ENCODE results near the gene UBE2N. TPM values are rescaled to one million over a fixed set of nuclear protein-coding genes. Genes with fewer than 3 reads are reported as not detected.
A peak's percentile ranks its signal among the peaks of the same experiment; 100 is the strongest.

The UBE2N gene
- total and polyA plus RNA-seq, 12 donors = 35.5 to 109 (median 95.5) TPM

GRCh38 chr12:93375906-93376305, 65.8 kb downstream of the UBE2N start:
- no peaks in the 10 kb centered on the region for H3K36me3 ChIP-seq
- H3K4me1 ChIP-seq = peaks cover 0 to 52% (median 22%) of the 10 kb centered on the region in 9 donors
- ATAC-seq (no peak), DNase-seq (no peak)
- peak overlapping the region in 9 of 10 donors; percentile 85 to 97 (median 94) for H3K27ac ChIP-seq
- TF ChIP-seq CTCF (IDR thresholded peaks at IDR 0.05) = no peak
- intact Hi-C loops (cut with DNase I) = loop anchor here in 5 of 10 donors (2.0 to 10.0 kb wide), 10 partner anchors 71 to 251 kb away; no protein-coding TSS in a partner anchor
- no peaks in the 10 kb centered on the region for H3K9me3 ChIP-seq
- H3K4me3 ChIP-seq = peak overlapping the region in 9 of 10 donors; percentile 77 to 93 (median 84)
- WGBS, 2 donors = 83 to 86% methylated on average over 6 of the region's 6 CpGs
- no peaks in the 10 kb centered on the region for H3K27me3 ChIP-seq

- Histone ChIP-seq H3K9me3 (no peaks in the 10 kb centered on the region), H3K4me3 (peak overlapping the region in 2 of 10 donors; percentile 2 to 9), H3K27ac (peak overlapping the region in 1 of 10 donors; percentile 7), H3K36me3 (no peaks in the 10 kb centered on the region), H3K27me3 (no peaks in the 10 kb centered on the region), H3K4me1 (peaks cover 0 to 40% (median 16%) of the 10 kb centered on the region in 9 donors)
- ATAC-seq (no peak), DNase-seq (no peak)
- 68 to 75% methylated on average over 2 of the region's 2 CpGs for WGBS, 2 donors
- intact Hi-C loops (cut with DNase I) = loop anchor here in 2 of 10 donors (10.0 kb wide), 4 partner anchors 69 to 249 kb away; no protein-coding TSS in a partner anchor
- no peak for TF ChIP-seq CTCF (IDR thresholded peaks at IDR 0.05)
Observed at GRCh38 chr12:93373961-93374656, 67.6 kb downstream of the UBE2N start.

GRCh38 chr12:93370947-93371346, 70.8 kb downstream of the UBE2N start:
- Histone ChIP-seq H3K27me3 (no peaks in the 10 kb centered on the region), H3K36me3 (no peaks in the 10 kb centered on the region), H3K4me1 (peaks cover 0 to 31% (median 8%) of the 10 kb centered on the region in 9 donors), H3K9me3 (no peaks in the 10 kb centered on the region), H3K27ac (no peak overlapping the region), H3K4me3 (no peak overlapping the region)
- no peak for ATAC-seq
- no peak for DNase-seq
- no peak for TF ChIP-seq CTCF (IDR thresholded peaks at IDR 0.05)
- intact Hi-C loops (cut with DNase I) = loop anchor here in 2 of 10 donors (10.0 kb wide), 4 partner anchors 66 to 246 kb away; no protein-coding TSS in a partner anchor
- WGBS, 2 donors = 98% methylated on average over 6 of the region's 6 CpGs

- Histone ChIP-seq H3K27ac (no peak overlapping the region), H3K36me3 (no peaks in the 10 kb centered on the region), H3K27me3 (no peaks in the 10 kb centered on the region), H3K4me1 (peaks cover 0 to 17% (median 4%) of the 10 kb centered on the region in 9 donors), H3K4me3 (no peak overlapping the region), H3K9me3 (no peaks in the 10 kb centered on the region)
- DNase-seq (no peak), ATAC-seq (no peak)
- TF ChIP-seq CTCF (IDR thresholded peaks at IDR 0.05) = no peak
- intact Hi-C loops (cut with DNase I) = no loop called here
Observed at GRCh38 chr12:93369505-93369904, 72.2 kb downstream of the UBE2N start.
